ENCODE results near the gene PLA2G4C.
A peak's percentile ranks its signal among the peaks of the same experiment; 100 is the strongest.

Gene PLA2G4C

DNA sequence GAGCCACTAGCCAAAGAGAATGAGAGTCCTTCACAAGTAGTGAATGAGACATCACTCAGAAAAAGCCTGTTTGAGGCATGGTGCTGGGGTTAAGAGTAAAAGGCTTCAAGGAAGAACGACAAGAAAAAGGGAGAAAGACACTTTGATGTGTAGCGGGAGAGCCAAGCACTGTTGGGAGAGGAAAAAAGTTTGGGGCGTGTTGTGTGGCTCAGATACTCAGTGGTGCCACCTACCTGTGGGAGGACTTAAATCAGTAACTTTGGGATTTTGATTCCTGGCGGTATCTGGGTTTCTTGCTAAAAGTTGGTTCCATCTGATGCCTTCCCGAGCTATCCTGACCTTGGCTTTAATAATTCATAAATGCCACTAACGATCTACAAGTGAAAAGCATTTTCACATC lies 103.9 kb downstream of the PLA2G4C start:
- no peaks in the 10 kb centered on the region for H3K4me1 ChIP-seq (ENCODE audit: insufficient read depth, low read length, severe bottlenecking)
- TF ChIP-seq, protein P1, sequence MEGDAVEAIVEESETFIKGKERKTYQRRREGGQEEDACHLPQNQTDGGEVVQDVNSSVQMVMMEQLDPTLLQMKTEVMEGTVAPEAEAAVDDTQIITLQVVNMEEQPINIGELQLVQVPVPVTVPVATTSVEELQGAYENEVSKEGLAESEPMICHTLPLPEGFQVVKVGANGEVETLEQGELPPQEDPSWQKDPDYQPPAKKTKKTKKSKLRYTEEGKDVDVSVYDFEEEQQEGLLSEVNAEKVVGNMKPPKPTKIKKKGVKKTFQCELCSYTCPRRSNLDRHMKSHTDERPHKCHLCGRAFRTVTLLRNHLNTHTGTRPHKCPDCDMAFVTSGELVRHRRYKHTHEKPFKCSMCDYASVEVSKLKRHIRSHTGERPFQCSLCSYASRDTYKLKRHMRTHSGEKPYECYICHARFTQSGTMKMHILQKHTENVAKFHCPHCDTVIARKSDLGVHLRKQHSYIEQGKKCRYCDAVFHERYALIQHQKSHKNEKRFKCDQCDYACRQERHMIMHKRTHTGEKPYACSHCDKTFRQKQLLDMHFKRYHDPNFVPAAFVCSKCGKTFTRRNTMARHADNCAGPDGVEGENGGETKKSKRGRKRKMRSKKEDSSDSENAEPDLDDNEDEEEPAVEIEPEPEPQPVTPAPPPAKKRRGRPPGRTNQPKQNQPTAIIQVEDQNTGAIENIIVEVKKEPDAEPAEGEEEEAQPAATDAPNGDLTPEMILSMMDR (IDR thresholded peaks at IDR 0.05; ENCODE audit: low read length), result peak; percentile 32; the same call in 1 of the 2 replicates
- no peak for TF ChIP-seq EZH2 (IDR thresholded peaks at IDR 0.05; ENCODE audit: borderline replicate concordance, low read length)
- no peaks in the 10 kb centered on the region for H3K36me3 ChIP-seq (ENCODE audit: insufficient read depth, low read length)
- H3K4me3 ChIP-seq (ENCODE audit: low read depth, low read length, poor library complexity, severe bottlenecking), result no peak overlapping the region
- H3K9me2 ChIP-seq (ENCODE audit: low read depth, low read length), result no peaks in the 10 kb centered on the region
- H3K4me2 ChIP-seq (ENCODE audit: low read length), result no peak overlapping the region
- H3F3A ChIP-seq (ENCODE audit: insufficient read depth, low read length), result no peaks in the 10 kb centered on the region
- H3K27ac ChIP-seq (ENCODE audit: low read depth, low read length, poor library complexity, severe bottlenecking), result no peak overlapping the region
- no peak overlapping the region for H3K9ac ChIP-seq (ENCODE audit: low read length)
- H2AFZ ChIP-seq (ENCODE audit: low read length), result no peak overlapping the region
- H3K79me2 ChIP-seq (ENCODE audit: insufficient read depth, low read length), result no peaks in the 10 kb centered on the region
- no peaks in the 10 kb centered on the region for H3K9me3 ChIP-seq (ENCODE audit: low read length)
- H4K20me1 ChIP-seq (ENCODE audit: insufficient read depth, low read length), result no peaks in the 10 kb centered on the region
- no peaks in the 10 kb centered on the region for H3K27me3 ChIP-seq (ENCODE audit: insufficient read depth, low read length)

DNA sequence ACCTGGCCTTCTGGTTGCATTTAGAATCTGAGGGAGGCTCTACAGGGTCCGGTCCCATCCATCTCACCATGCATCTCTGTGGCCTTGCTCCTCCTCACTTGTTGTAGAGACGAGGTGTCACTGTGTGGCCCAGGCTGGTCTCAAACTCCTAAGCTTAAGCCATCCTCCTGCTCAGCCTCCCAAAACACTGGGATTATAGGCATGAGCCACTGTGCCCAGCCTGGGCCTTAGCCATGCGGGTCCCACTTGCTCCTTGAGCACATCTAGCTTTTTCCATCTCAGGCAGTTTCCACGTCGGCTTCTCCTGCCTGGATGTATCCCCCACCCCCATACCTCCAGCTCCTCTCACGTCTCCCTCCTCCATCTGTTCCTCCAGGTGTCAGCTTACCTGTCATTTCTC lies 106.4 kb downstream of the PLA2G4C start:
- Histone ChIP-seq H2AFZ (ENCODE audit: low read length) (no peak overlapping the region), H3K27ac (ENCODE audit: low read depth, low read length, poor library complexity, severe bottlenecking) (no peak overlapping the region), H3K27me3 (ENCODE audit: insufficient read depth, low read length) (no peaks in the 10 kb centered on the region), H4K20me1 (ENCODE audit: insufficient read depth, low read length) (no peaks in the 10 kb centered on the region), H3K36me3 (ENCODE audit: insufficient read depth, low read length) (no peaks in the 10 kb centered on the region), H3K4me1 (ENCODE audit: insufficient read depth, low read length, severe bottlenecking) (no peaks in the 10 kb centered on the region), H3K9ac (ENCODE audit: low read length) (no peak overlapping the region), H3K9me3 (ENCODE audit: low read length) (no peaks in the 10 kb centered on the region), H3K4me2 (ENCODE audit: low read length) (no peak overlapping the region), H3K4me3 (ENCODE audit: low read depth, low read length, poor library complexity, severe bottlenecking) (no peak overlapping the region), H3F3A (ENCODE audit: insufficient read depth, low read length) (no peaks in the 10 kb centered on the region), H3K79me2 (ENCODE audit: insufficient read depth, low read length) (no peaks in the 10 kb centered on the region), H3K9me2 (ENCODE audit: low read depth, low read length) (no peaks in the 10 kb centered on the region)
- no peak for TF ChIP-seq EZH2 (IDR thresholded peaks at IDR 0.05; ENCODE audit: borderline replicate concordance, low read length)
- TF ChIP-seq, protein P1 (IDR thresholded peaks at IDR 0.05; ENCODE audit: low read length), result no peak

DNA sequence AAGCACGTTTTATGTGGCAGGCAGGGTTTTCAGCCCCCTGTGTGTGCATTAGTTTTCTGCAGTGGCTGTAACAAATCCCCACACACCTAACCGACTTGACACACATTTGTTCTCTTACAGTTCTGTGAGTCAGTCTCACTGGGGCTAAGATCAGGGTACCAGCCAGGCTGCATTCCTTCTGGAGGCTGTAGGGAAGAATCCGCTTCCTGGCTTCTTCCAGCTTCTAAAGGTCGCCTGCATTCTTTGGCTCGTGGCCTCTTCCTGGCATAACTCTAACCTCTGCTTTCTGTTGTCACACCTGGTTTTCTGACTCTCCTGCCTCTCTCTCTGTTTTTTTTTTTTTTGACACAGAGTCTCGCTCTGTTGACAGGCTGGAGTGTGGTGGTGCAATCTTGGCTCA lies 109.8 kb downstream of the PLA2G4C start:
- Histone ChIP-seq H3K4me1 (ENCODE audit: insufficient read depth, low read length, severe bottlenecking) (no peaks in the 10 kb centered on the region), H3K9ac (ENCODE audit: low read length) (no peak overlapping the region), H3K27ac (ENCODE audit: low read depth, low read length, poor library complexity, severe bottlenecking) (no peak overlapping the region), H4K20me1 (ENCODE audit: insufficient read depth, low read length) (no peaks in the 10 kb centered on the region), H3F3A (ENCODE audit: insufficient read depth, low read length) (no peaks in the 10 kb centered on the region), H3K79me2 (ENCODE audit: insufficient read depth, low read length) (no peaks in the 10 kb centered on the region), H3K9me3 (ENCODE audit: low read length) (no peaks in the 10 kb centered on the region), H3K4me2 (ENCODE audit: low read length) (no peak overlapping the region), H3K36me3 (ENCODE audit: insufficient read depth, low read length) (no peaks in the 10 kb centered on the region), H3K4me3 (ENCODE audit: low read depth, low read length, poor library complexity, severe bottlenecking) (no peak overlapping the region), H3K27me3 (ENCODE audit: insufficient read depth, low read length) (no peaks in the 10 kb centered on the region), H2AFZ (ENCODE audit: low read length) (no peak overlapping the region), H3K9me2 (ENCODE audit: low read depth, low read length) (no peaks in the 10 kb centered on the region)
- TF ChIP-seq, protein P1 (IDR thresholded peaks at IDR 0.05; ENCODE audit: low read length), result no peak
- no peak for TF ChIP-seq EZH2 (IDR thresholded peaks at IDR 0.05; ENCODE audit: borderline replicate concordance, low read length)

Data from OCI-LY1 (cell line).